Activated naive CD4-positive, alpha-beta T cell treated with anti-CD3 and anti-CD28 coated beads, Interleukin-2, amount 50 U/mL, for 16 hours (primary cell): ENCODE measurements around the gene JMY.

ENCODE experiments used
- DNase-seq: peaks from one replicate; pipeline ENCODE4 v3.0.0-alpha.2; 2020

Gene JMY

GRCh38 chr5:79295029-79295428, 59.1 kb downstream of the JMY start:
- DNase-seq = no peak

- DNase-seq = no peak
Measured at GRCh38 chr5:79297661-79298060, 61.7 kb downstream of the JMY start.

DNA sequence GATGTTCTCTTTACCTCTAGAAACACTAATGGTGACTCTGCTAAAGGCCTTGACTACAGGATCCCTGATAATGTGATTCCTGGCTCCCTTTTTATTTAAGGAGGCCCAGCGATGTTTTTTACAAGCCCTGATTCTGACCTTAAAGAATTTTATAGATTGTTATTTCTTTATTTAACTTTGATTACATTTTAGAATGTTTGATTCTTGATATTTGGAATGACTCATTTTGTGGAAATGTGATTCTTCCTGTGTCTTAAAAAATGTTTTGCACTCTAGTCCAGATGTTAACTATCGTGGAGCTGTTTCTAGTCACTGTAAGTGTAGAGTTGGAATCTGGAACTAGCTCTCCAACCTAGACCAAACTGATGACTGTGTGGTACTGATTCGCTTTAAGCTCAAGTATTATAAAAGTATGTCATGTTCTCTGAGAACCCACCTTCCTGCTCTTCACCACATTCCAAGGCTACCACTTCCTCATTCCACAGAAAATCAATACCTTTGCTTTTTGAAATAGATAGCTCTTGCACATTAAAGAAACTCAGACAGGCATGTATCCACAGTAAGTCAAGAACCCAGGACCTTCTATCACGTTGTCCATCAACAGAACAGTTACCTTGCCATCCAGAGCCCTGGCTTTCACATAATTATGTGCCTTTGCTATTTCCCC, 65.2 kb downstream of the JMY start:
- DNase-seq = no peak

GRCh38 chr5:79302454-79302853, 66.5 kb downstream of the JMY start:
- DNase-seq = no peak

DNA sequence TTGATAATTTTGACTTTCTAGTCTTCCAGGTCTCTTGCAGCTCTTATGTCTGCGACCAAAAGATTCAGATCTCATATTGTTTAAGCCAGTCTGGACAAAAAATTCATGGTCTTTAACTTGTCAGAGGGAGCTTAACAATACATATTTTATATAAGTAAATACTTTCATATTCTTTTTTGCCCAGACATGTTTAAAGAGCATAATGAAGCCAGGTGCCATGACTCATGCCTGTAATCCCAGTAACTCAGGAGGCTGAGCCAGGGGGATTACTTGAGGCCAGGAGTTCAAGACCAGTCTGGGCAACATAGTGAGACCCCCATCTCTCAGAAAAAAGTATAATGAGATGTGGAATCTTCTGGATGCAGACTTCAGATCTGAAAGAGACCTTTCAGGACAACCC, 69.8 kb downstream of the JMY start:
- no peak for DNase-seq

DNA sequence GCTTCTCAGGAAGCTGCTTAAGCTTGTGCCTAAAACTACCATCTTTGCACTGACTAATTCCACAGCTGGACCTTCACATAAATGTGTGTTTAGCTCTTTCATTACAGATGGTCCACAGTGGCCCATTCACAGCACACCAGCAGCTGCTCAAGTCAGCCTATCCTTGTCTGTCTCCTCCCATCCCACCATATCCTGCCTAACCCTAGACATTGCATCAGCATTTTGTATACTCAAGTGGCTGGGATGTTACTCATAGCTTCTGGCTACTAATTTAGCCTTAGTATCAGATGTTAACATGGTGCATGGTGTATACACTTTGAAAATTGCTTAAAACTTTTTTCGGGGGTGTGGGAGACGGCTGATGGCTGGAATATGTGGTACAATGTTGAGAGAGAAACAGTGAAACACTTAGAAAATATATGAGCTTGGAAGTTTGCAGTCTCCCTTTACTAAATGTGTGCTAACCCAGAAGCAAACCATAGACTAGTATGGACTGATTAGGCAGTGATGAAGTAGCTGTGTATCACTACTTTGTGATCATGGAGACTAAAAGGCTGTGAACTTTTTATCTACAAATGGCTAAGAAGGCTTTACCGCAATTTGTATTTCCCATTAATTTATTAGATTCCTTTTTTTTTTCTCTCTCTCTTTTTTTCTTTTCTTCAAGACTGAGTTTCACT, 83.1 kb downstream of the JMY start:
- DNase-seq = no peak

- no peak for DNase-seq
Measured at GRCh38 chr5:79329453-79329852, 93.5 kb downstream of the JMY start.

- DNase-seq = no peak
Measured at GRCh38 chr5:79330071-79330470, 94.1 kb downstream of the JMY start.

- DNase-seq = no peak
Measured at GRCh38 chr5:79333852-79334557, 98.1 kb downstream of the JMY start.

DNA sequence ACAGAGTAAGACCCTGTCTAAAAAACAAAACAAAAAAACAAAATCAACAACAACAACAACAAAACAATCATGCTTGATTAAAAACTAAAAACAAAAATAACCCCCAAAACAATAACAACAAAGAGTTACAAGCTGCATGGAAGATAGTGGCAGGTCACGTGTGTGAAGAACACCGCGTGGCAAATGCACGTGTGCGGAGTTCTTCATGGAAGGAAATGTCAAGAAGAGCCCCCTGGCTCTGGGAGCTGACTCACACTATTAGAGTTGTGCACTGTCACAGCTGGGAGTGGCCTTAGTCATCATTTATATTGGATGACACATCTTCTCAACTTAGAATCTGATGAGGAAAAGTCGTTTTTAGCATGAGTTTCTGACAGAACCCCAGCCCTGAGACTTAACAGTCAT, 110.5 kb downstream of the JMY start:
- DNase-seq = no peak

- no peak for DNase-seq
Measured at GRCh38 chr5:79349047-79349446, 113.1 kb downstream of the JMY start.

- DNase-seq = no peak
Measured at GRCh38 chr5:79349881-79350280, 114.0 kb downstream of the JMY start.

- DNase-seq = no peak
Measured at GRCh38 chr5:79357398-79357797, 121.5 kb downstream of the JMY start.
